Measurements from ENCODE around the gene TIAM1. TPM values are rescaled to one million over a fixed set of nuclear protein-coding genes. Genes with fewer than 3 reads are reported as not detected.

The TIAM1 gene
- total and polyA plus RNA-seq, 8 donors: 1.1 to 19.8 (median 3.3) TPM

DNA sequence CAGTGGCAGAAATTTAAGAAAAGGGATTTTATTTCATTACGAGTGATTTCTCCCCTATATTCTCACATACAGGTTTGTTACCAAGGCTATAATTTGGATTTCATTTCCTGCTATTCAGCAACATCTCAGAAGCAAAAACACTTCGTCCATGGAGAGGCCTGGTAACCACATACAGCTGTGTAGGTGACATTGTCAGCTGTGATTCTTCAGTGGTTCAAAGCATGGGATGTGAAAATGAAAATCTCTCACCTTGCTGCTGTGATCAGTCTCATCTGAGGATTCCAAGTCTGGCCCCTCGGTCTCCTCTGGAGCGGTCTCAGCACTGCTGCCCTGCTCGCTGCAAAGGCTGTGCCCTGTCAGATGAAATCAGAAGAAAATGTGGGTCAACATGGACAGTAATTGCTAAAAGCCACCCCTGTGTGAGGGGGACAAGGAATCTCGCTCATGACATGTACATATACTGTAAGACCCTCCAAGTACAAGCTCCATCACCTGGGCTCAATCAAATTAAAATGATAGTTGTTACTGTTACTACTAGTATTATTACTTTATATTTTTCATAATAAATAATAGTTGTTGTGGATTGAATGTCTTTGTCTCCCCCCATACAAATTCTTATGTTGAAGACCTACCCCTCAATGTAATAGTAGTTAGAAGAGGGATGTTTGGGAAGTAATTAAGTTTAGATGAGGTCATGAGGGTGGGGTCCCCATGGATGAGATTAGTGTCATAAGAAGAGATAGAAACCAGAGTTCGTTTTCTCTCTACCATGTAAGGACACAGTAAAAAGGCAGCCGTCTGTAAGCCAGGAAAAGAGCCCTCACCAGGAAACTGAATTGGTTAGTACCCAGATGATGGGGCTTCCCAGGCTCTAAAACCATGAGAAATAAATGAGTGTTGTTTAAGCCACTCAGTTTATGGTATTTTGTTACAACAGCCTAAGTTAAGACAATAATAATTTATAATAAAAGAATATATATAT is 179.1 kb downstream of the TIAM1 start:
- Histone ChIP-seq H3K9me3 (no peaks in the 10 kb centered on the region), H3K36me3 (no peaks in the 10 kb centered on the region), H3K4me3 (no peak overlapping the region), H3K27ac (no peak overlapping the region), H3K27me3 (no peaks in the 10 kb centered on the region), H3K4me1 (peaks cover 0 to 4% (median 0%) of the 10 kb centered on the region in 4 donors)
- no peak for DNase-seq
- TF ChIP-seq POLR2AphosphoS5 (IDR thresholded peaks at IDR 0.05) (no peak), POLR2A (IDR thresholded peaks at IDR 0.05) (no peak), EP300 (IDR thresholded peaks at IDR 0.05) (no peak), CTCF (IDR thresholded peaks at IDR 0.05) (no peak)
- 82 to 93% (median 90%) methylated on average over 8 of the region's 8 CpGs for WGBS, 5 donors
- intact Hi-C loops (cut with DNase I; ENCODE audit: low total_unique reads): no loop called here

DNA sequence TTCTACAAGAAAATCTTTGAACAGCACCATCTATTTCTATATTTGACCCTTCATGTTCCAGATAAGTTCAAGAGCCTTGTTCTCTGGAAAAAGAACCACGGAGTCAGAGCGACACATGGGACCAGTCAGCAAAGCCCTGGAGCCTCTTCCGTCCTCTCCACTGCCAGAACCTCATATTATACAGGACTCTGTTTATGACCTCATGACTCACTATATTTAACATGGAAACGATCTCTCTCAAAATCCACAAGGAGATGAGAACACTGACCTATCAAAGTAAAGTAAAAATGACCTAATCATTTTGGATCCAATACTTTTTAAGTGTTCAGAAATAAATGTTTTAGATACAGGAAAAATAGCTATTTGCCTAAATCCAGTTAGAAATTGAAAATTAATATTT is 181.2 kb downstream of the TIAM1 start:
- intact Hi-C loops (cut with DNase I; ENCODE audit: low total_unique reads): no loop called here
- no peak for DNase-seq
- no peaks in the 10 kb centered on the region for H3K27me3 ChIP-seq
- H3K27ac ChIP-seq: no peak overlapping the region
- 68 to 73% (median 68%) methylated on average over 4 of the region's 4 CpGs for WGBS, 5 donors
- H3K4me3 ChIP-seq: no peak overlapping the region
- H3K9me3 ChIP-seq: peaks cover 0 to 3% (median 0%) of the 10 kb centered on the region in 4 donors
- peaks cover 0 to 4% (median 0%) of the 10 kb centered on the region in 4 donors for H3K4me1 ChIP-seq
- TF ChIP-seq CTCF (IDR thresholded peaks at IDR 0.05): no peak
- no peak for TF ChIP-seq EP300 (IDR thresholded peaks at IDR 0.05)
- no peak for TF ChIP-seq POLR2AphosphoS5 (IDR thresholded peaks at IDR 0.05)
- TF ChIP-seq POLR2A (IDR thresholded peaks at IDR 0.05): no peak
- H3K36me3 ChIP-seq: no peaks in the 10 kb centered on the region

GRCh38 chr21:31162079-31162699 is 181.9 kb downstream of the TIAM1 start:
- H3K36me3 ChIP-seq: no peaks in the 10 kb centered on the region
- peaks cover 0 to 9% (median 5%) of the 10 kb centered on the region in 4 donors for H3K9me3 ChIP-seq
- no peak for DNase-seq
- no peak overlapping the region for H3K27ac ChIP-seq
- no peak for TF ChIP-seq POLR2AphosphoS5 (IDR thresholded peaks at IDR 0.05)
- no peak for TF ChIP-seq POLR2A (IDR thresholded peaks at IDR 0.05)
- no peak for TF ChIP-seq CTCF (IDR thresholded peaks at IDR 0.05)
- no peak for TF ChIP-seq EP300 (IDR thresholded peaks at IDR 0.05)
- H3K27me3 ChIP-seq: no peaks in the 10 kb centered on the region
- intact Hi-C loops (cut with DNase I; ENCODE audit: low total_unique reads): no loop called here
- 85 to 93% (median 90%) methylated on average over 4 of the region's 4 CpGs for WGBS, 5 donors
- H3K4me1 ChIP-seq: peaks cover 0 to 4% (median 0%) of the 10 kb centered on the region in 4 donors
- no peak overlapping the region for H3K4me3 ChIP-seq

DNA sequence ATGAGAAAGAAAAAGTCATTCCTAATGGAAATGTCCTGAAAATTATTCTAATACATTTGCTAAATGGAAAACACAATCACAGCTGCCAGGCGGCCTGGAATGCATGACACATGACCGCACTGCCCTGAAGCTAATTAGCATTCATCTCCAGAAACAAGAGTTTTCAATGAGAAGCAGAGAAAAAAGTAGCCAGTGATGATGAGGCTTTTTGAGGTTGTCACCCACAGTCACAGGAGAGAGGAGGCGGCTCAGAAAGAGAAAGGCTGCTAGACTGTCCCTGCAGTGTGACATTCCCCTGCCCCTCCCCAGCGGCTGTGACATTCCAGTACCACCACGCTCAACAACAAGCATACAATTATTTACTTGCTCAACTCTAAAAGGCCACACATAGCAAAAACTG is 182.9 kb downstream of the TIAM1 start:
- Histone ChIP-seq H3K4me1 (peaks cover 0 to 4% (median 0%) of the 10 kb centered on the region in 4 donors), H3K36me3 (no peaks in the 10 kb centered on the region), H3K27me3 (no peaks in the 10 kb centered on the region), H3K27ac (no peak overlapping the region), H3K4me3 (no peak overlapping the region), H3K9me3 (peaks cover 0 to 16% (median 14%) of the 10 kb centered on the region in 4 donors)
- intact Hi-C loops (cut with DNase I; ENCODE audit: low total_unique reads): no loop called here
- WGBS, 5 donors: 51 to 57% (median 53%) methylated on average over 5 of the region's 5 CpGs
- TF ChIP-seq EP300 (IDR thresholded peaks at IDR 0.05): no peak
- no peak for TF ChIP-seq CTCF (IDR thresholded peaks at IDR 0.05)
- TF ChIP-seq POLR2AphosphoS5 (IDR thresholded peaks at IDR 0.05): no peak
- TF ChIP-seq POLR2A (IDR thresholded peaks at IDR 0.05): no peak
- DNase-seq: no peak

Measured in stomach (tissue), 9 donors.